ENCODE results near the gene NAPG.
"Not testable (repeated sequence)": the region's sequence is repeated elsewhere in the genome, so short reads cannot be mapped to it uniquely, and the experiment has no call there.

NAPG gene

DNA sequence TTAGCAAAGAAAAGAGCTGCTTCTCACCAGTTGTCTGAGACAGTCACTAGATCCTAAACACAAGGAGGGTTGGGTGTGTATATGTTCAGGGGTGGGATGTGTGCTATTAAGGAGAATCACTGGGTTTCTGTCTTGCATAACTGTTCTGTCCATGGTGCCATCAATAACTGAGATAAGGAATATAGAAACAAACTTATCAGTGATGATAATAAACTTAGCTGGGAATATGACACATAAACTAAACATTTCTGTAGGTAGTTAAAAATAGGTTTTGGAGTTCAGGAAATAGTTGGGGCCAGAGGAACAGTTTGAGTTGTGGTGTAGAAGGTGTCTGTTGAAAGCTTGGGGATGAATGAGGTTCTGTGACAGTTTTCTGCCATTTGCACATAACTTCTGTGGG lies 17.4 kb downstream of the NAPG start:
- peaks cover 42 to 51% of the 10 kb centered on the region in 2 donors for H3K36me3 Mint-ChIP-seq
- H3K27ac Mint-ChIP-seq, result no peak overlapping the region
- DNase-seq, result no peak
- no peaks in the 10 kb centered on the region for H3K27me3 Mint-ChIP-seq
- ATAC-seq (replicated peaks), result no peak
- peaks cover 0 to 5% of the 10 kb centered on the region in 2 donors for H3K4me1 Mint-ChIP-seq
- no peak overlapping the region for H3K4me3 Mint-ChIP-seq
- H3K9me3 Mint-ChIP-seq, result no peaks in the 10 kb centered on the region

GRCh38 chr18:10544093-10544748 lies 18.4 kb downstream of the NAPG start:
- Mint-ChIP-seq H3K27ac (no peak overlapping the region), H3K27me3 (no peaks in the 10 kb centered on the region), H3K9me3 (no peaks in the 10 kb centered on the region), H3K4me3 (no peak overlapping the region), H3K4me1 (no peaks in the 10 kb centered on the region), H3K36me3 (peaks cover 41 to 49% of the 10 kb centered on the region in 2 donors)
- ATAC-seq (replicated peaks) (no peak), DNase-seq (no peak)

- H3K27me3 Mint-ChIP-seq, result no peaks in the 10 kb centered on the region
- peaks cover 43 to 52% of the 10 kb centered on the region in 2 donors for H3K36me3 Mint-ChIP-seq
- no peak overlapping the region for H3K4me3 Mint-ChIP-seq
- DNase-seq (no peak), ATAC-seq (replicated peaks) (no peak)
- no peaks in the 10 kb centered on the region for H3K4me1 Mint-ChIP-seq
- H3K9me3 Mint-ChIP-seq, result no peaks in the 10 kb centered on the region
- H3K27ac Mint-ChIP-seq, result no peak overlapping the region
Measured at GRCh38 chr18:10546557-10547300, 20.9 kb downstream of the NAPG start.

- Mint-ChIP-seq H3K4me3 (no peak overlapping the region), H3K27ac (no peak overlapping the region), H3K27me3 (no peaks in the 10 kb centered on the region), H3K36me3 (peaks cover 41 to 56% of the 10 kb centered on the region in 2 donors), H3K4me1 (no peaks in the 10 kb centered on the region), H3K9me3 (no peaks in the 10 kb centered on the region)
- DNase-seq (no peak), ATAC-seq (replicated peaks) (no peak)
Measured at GRCh38 chr18:10552226-10552625, 26.4 kb downstream of the NAPG start.

GRCh38 chr18:10556251-10556650 lies 30.4 kb downstream of the NAPG start:
- H3K27me3 Mint-ChIP-seq; ATAC-seq (replicated peaks); H3K27ac Mint-ChIP-seq; H3K9me3 Mint-ChIP-seq; DNase-seq; H3K4me3 Mint-ChIP-seq: not testable (repeated sequence)
- peaks cover 11 to 17% of the 10 kb centered on the region in 2 donors for H3K4me1 Mint-ChIP-seq
- H3K36me3 Mint-ChIP-seq, result peaks cover 24 to 48% of the 10 kb centered on the region in 2 donors

DNA sequence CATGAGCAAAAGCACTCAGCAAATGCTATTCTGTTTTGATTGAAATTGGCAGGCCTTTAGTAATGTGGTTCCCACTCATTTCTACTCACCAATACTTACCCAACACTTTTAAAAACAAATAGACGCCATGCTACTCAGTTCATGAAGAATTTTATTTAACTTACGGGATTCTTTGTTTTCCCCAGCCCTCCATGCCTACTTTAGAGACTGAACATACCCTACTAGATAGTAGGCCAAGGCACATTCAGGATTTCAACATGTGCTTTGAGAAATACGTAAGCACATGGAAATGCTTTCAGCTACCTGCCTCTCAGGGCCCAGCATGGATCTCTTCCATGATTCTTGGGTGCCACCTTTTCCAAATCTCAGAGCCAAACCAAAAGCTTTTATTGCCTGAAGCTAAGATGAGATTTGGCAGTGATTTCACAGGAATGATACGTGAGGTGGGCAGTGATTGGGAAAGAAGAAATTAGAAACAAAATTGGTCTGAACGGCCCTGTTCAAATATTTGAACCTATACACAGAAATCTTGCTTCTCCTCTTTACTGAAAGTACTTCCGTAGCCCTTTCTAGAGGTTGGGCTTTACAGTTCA lies 31.4 kb downstream of the NAPG start:
- ATAC-seq (replicated peaks), result no peak

GRCh38 chr18:10558243-10558966 lies 32.6 kb downstream of the NAPG start:
- no peak for DNase-seq
- ATAC-seq (replicated peaks), result no peak
- Mint-ChIP-seq H3K4me1 (peaks cover 11 to 17% of the 10 kb centered on the region in 2 donors), H3K9me3 (no peaks in the 10 kb centered on the region), H3K36me3 (peaks cover 20 to 34% of the 10 kb centered on the region in 2 donors), H3K27ac (peak overlapping the region; percentile 81), H3K27me3 (no peaks in the 10 kb centered on the region), H3K4me3 (no peak overlapping the region)

More for the DNA sequence above, 31.4 kb downstream of the NAPG start:
- Mint-ChIP-seq H3K4me1 (peaks cover 11 to 17% of the 10 kb centered on the region in 2 donors), H3K4me3 (no peak overlapping the region), H3K27ac (no peak overlapping the region), H3K27me3 (no peaks in the 10 kb centered on the region), H3K36me3 (peaks cover 20 to 41% of the 10 kb centered on the region in 2 donors), H3K9me3 (no peaks in the 10 kb centered on the region)
- no peak for DNase-seq

GRCh38 chr18:10558967-10559298 lies 33.1 kb downstream of the NAPG start:
- no peak for DNase-seq

DNA sequence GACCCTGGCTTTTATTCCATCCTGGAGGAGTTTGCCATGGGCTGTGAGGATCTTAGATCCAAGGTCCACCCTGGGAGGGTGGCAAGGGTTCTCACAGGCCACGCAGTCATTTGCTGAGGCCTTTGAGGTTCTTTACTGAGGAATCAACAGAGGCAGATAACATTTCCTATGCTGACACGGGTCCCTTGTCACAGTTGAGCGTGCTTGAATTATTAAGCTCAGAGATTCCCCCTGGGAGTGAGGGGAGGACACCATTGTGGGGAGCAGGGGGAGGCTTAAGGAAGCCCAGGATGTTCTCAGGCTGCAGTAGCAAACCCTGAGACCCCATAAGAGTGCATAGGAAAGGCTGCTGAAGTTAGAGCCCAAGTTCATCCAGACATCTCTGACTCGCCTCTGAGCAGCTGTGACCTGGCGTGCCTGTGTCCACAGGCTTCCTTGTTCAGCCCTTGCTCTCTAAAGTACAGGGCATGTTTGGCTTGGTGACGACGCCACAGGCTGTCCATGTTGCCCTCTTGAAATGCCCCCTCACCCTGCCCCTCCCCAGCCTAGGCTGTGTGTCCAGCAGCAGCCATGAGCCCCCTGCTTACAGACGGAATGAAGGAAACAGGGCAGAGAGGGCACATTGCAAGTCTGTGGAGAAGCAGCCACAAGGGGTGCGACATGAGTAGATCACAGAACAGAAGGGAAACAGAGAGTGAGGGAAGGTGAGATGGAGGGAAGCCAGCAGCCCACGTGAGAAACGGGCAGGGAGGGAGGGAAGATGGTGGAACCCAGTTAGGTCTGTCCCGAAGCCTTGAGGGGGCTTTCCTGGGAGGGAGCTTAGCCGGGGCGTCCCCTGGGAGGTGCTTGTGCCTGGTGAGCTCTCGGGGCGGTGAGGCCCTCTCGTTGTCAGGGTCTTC lies 34.0 kb downstream of the NAPG start:
- H3K4me3 Mint-ChIP-seq, result peak overlapping the region; percentile 71 to 84
- H3K9me3 Mint-ChIP-seq, result no peaks in the 10 kb centered on the region
- H3K36me3 Mint-ChIP-seq, result peaks cover 14 to 27% of the 10 kb centered on the region in 2 donors
- ATAC-seq (replicated peaks), result peak; percentile 67 to 70
- peaks cover 11 to 17% of the 10 kb centered on the region in 2 donors for H3K4me1 Mint-ChIP-seq
- DNase-seq, result no peak
- H3K27ac Mint-ChIP-seq, result peak overlapping the region; percentile 71
- H3K27me3 Mint-ChIP-seq, result no peaks in the 10 kb centered on the region

More at GRCh38 chr18:10558967-10559298, 33.1 kb downstream of the NAPG start:
- Mint-ChIP-seq H3K27ac (no peak overlapping the region), H3K4me3 (no peak overlapping the region), H3K9me3 (no peaks in the 10 kb centered on the region), H3K36me3 (peaks cover 20 to 34% of the 10 kb centered on the region in 2 donors), H3K27me3 (no peaks in the 10 kb centered on the region), H3K4me1 (peaks cover 11 to 17% of the 10 kb centered on the region in 2 donors)
- no peak for ATAC-seq (replicated peaks)

- peaks cover 11 to 23% of the 10 kb centered on the region in 2 donors for H3K36me3 Mint-ChIP-seq
- DNase-seq, result peak; percentile 43
- no peaks in the 10 kb centered on the region for H3K27me3 Mint-ChIP-seq
- H3K27ac Mint-ChIP-seq, result peak overlapping the region; percentile 53
- peaks cover 11 to 17% of the 10 kb centered on the region in 2 donors for H3K4me1 Mint-ChIP-seq
- H3K4me3 Mint-ChIP-seq, result peak overlapping the region; percentile 71 to 84
- ATAC-seq (replicated peaks), result peak; percentile 81
- H3K9me3 Mint-ChIP-seq, result no peaks in the 10 kb centered on the region
Measured at GRCh38 chr18:10560452-10561045, 34.7 kb downstream of the NAPG start.

- DNase-seq (no peak), ATAC-seq (replicated peaks) (no peak)
- H3K9me3 Mint-ChIP-seq, result no peaks in the 10 kb centered on the region
- H3K27me3 Mint-ChIP-seq, result no peaks in the 10 kb centered on the region
- H3K36me3 Mint-ChIP-seq, result peaks cover 3 to 13% of the 10 kb centered on the region in 2 donors
- H3K4me3 Mint-ChIP-seq, result no peak overlapping the region
- no peak overlapping the region for H3K27ac Mint-ChIP-seq
- peaks cover 11 to 17% of the 10 kb centered on the region in 2 donors for H3K4me1 Mint-ChIP-seq
Measured at GRCh38 chr18:10562773-10563160, 36.9 kb downstream of the NAPG start.

- Mint-ChIP-seq H3K9me3 (no peaks in the 10 kb centered on the region), H3K4me3 (no peak overlapping the region), H3K36me3 (peaks cover 0 to 5% of the 10 kb centered on the region in 2 donors), H3K4me1 (peaks cover 8 to 17% of the 10 kb centered on the region in 2 donors), H3K27me3 (no peaks in the 10 kb centered on the region), H3K27ac (no peak overlapping the region)
- DNase-seq (no peak), ATAC-seq (replicated peaks) (no peak)
Measured at GRCh38 chr18:10563886-10564285, 38.1 kb downstream of the NAPG start.
